Measurements from ENCODE around the gene ZDHHC19.

ZDHHC19 gene

DNA sequence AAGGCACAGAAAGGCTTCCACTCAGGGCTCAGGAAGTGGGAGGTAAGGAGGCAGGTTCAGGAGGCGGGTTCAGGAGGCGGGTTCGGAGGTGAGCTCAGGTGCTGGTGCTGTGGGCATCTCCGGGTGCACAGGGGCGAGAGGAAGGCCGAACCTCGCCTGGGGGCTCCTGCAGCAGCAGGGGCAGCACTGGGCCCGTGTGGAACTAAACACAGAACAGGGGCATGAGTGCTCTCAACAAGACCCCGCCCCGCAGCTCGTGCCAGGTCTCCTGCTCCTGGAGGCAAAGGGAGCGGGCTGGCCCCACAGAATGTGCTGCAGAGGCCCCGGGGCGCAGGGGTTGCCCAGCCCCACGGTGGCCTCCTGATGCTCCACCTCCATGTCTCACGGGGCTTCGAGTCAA lies 13.7 kb downstream of the ZDHHC19 start:
- POLR2A ChIA-PET = no interaction called here
- CTCF ChIA-PET = interaction anchor here (0.6 to 4.7 kb wide), 7 partner anchors 11 to 321 kb away, joined by 3 to 60 read pairs (median 5); no protein-coding TSS in a partner anchor

DNA sequence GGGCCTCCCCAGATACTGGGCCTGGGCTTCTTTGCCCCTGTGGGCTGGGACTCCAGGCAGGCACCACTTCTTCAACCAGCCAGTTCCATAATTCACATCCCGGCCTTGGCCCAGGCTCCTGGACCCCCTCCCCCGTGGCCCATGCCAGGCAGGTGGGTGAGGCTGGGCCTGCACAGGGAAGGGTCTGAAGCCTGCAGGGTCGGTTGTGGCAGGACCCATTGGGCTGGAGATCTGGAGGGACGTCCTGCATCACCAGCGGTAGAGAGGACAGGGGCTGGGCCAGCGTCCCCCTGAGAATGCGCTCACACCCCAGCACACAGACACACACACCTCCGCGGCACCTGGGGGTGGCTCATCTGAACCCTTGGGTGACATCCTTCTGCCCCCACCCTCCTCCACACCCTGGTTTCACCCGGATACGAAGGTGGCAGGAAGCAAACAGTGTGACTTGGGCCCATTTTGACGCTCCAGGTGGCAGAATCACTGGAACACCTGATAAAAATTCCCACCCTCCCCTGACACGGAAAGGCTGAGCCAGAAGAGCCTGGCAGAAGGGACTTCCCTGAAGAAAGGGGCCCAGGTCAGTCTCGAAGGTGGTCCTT lies 15.4 kb downstream of the ZDHHC19 start:
- H3K27ac ChIP-seq (ENCODE audit: extremely low read depth, low read depth, low read length) = no peak overlapping the region
- no peaks in the 10 kb centered on the region for H3K4me1 ChIP-seq (ENCODE audit: control insufficient read depth, insufficient read depth, low read length)
- POLR2A ChIA-PET = interaction anchor here (0.5 kb wide), 1 partner anchor 123 kb away, joined by 3 read pairs; no protein-coding TSS in a partner anchor
- no peaks in the 10 kb centered on the region for H3K36me3 ChIP-seq (ENCODE audit: control insufficient read depth in 2 of 2, insufficient read depth in 1 of 2, low read length in 2 of 2)
- H3K4me3 ChIP-seq (ENCODE audit: low read depth, low read length) = no peak overlapping the region
- TF ChIP-seq, protein P1, sequence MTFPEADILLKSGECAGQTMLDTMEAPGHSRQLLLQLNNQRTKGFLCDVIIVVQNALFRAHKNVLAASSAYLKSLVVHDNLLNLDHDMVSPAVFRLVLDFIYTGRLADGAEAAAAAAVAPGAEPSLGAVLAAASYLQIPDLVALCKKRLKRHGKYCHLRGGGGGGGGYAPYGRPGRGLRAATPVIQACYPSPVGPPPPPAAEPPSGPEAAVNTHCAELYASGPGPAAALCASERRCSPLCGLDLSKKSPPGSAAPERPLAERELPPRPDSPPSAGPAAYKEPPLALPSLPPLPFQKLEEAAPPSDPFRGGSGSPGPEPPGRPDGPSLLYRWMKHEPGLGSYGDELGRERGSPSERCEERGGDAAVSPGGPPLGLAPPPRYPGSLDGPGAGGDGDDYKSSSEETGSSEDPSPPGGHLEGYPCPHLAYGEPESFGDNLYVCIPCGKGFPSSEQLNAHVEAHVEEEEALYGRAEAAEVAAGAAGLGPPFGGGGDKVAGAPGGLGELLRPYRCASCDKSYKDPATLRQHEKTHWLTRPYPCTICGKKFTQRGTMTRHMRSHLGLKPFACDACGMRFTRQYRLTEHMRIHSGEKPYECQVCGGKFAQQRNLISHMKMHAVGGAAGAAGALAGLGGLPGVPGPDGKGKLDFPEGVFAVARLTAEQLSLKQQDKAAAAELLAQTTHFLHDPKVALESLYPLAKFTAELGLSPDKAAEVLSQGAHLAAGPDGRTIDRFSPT (tag by site-specific recombination; IDR thresholded peaks at IDR 0.05) = no peak
- no peak for TF ChIP-seq ZNF132 (tag by site-specific recombination; IDR thresholded peaks at IDR 0.05; ENCODE audit: borderline replicate concordance)
- TF ChIP-seq ZNF24 (tag by site-specific recombination; IDR thresholded peaks at IDR 0.05) = no peak
- TF ChIP-seq, protein P2, sequence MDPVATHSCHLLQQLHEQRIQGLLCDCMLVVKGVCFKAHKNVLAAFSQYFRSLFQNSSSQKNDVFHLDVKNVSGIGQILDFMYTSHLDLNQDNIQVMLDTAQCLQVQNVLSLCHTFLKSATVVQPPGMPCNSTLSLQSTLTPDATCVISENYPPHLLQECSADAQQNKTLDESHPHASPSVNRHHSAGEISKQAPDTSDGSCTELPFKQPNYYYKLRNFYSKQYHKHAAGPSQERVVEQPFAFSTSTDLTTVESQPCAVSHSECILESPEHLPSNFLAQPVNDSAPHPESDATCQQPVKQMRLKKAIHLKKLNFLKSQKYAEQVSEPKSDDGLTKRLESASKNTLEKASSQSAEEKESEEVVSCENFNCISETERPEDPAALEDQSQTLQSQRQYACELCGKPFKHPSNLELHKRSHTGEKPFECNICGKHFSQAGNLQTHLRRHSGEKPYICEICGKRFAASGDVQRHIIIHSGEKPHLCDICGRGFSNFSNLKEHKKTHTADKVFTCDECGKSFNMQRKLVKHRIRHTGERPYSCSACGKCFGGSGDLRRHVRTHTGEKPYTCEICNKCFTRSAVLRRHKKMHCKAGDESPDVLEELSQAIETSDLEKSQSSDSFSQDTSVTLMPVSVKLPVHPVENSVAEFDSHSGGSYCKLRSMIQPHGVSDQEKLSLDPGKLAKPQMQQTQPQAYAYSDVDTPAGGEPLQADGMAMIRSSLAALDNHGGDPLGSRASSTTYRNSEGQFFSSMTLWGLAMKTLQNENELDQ (tag by site-specific recombination; IDR thresholded peaks at IDR 0.05; ENCODE audit: low read depth) = no peak
- no peak for TF ChIP-seq ZNF350 (tag by site-specific recombination; IDR thresholded peaks at IDR 0.05)
- TF ChIP-seq ZNF707 (tag by site-specific recombination; IDR thresholded peaks at IDR 0.05) = no peak
- no peak for TF ChIP-seq ZNF354C (tag by site-specific recombination; IDR thresholded peaks at IDR 0.05; ENCODE audit: borderline replicate concordance, low read depth)
- TF ChIP-seq ZNF501 (tag by site-specific recombination; IDR thresholded peaks at IDR 0.05) = no peak
- TF ChIP-seq, protein P3, sequence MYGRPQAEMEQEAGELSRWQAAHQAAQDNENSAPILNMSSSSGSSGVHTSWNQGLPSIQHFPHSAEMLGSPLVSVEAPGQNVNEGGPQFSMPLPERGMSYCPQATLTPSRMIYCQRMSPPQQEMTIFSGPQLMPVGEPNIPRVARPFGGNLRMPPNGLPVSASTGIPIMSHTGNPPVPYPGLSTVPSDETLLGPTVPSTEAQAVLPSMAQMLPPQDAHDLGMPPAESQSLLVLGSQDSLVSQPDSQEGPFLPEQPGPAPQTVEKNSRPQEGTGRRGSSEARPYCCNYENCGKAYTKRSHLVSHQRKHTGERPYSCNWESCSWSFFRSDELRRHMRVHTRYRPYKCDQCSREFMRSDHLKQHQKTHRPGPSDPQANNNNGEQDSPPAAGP (tag by site-specific recombination; IDR thresholded peaks at IDR 0.05) = no peak
- no peak for TF ChIP-seq ZNF433 (tag by site-specific recombination; IDR thresholded peaks at IDR 0.05; ENCODE audit: low read depth)
- TF ChIP-seq ZNF621 (tag by site-specific recombination; IDR thresholded peaks at IDR 0.05) = no peak
- no peak for TF ChIP-seq ZNF221 (tag by site-specific recombination; IDR thresholded peaks at IDR 0.05; ENCODE audit: borderline replicate concordance)
- no peak for TF ChIP-seq GLI2 (tag by site-specific recombination; IDR thresholded peaks at IDR 0.05; ENCODE audit: borderline replicate concordance, low read depth)
- TF ChIP-seq ZNF624 (tag by site-specific recombination; IDR thresholded peaks at IDR 0.05) = no peak
- TF ChIP-seq SCRT1 (tag by site-specific recombination; IDR thresholded peaks at IDR 0.05; ENCODE audit: borderline replicate concordance) = no peak
- no peak for TF ChIP-seq ZNF701 (tag by site-specific recombination; IDR thresholded peaks at IDR 0.05)
- TF ChIP-seq ZNF114 (tag by site-specific recombination; IDR thresholded peaks at IDR 0.05) = no peak
- TF ChIP-seq, protein P4, sequence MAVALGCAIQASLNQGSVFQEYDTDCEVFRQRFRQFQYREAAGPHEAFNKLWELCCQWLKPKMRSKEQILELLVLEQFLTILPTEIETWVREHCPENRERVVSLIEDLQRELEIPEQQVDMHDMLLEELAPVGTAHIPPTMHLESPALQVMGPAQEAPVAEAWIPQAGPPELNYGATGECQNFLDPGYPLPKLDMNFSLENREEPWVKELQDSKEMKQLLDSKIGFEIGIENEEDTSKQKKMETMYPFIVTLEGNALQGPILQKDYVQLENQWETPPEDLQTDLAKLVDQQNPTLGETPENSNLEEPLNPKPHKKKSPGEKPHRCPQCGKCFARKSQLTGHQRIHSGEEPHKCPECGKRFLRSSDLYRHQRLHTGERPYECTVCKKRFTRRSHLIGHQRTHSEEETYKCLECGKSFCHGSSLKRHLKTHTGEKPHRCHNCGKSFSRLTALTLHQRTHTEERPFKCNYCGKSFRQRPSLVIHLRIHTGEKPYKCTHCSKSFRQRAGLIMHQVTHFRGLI (tag by site-specific recombination; IDR thresholded peaks at IDR 0.05) = no peak
- no peaks in the 10 kb centered on the region for H3K9me3 ChIP-seq (ENCODE audit: control insufficient read depth, insufficient read depth, low read depth, low read length)
- CTCF ChIA-PET = interaction anchor here (0.6 to 4.7 kb wide), 7 partner anchors 9 to 262 kb away, joined by 3 to 60 read pairs (median 5); no protein-coding TSS in a partner anchor

More for the DNA sequence above, 13.7 kb downstream of the ZDHHC19 start:
- Histone ChIP-seq H3K36me3 (ENCODE audit: control insufficient read depth in 2 of 2, insufficient read depth in 1 of 2, low read length in 2 of 2) (no peaks in the 10 kb centered on the region), H3K4me3 (ENCODE audit: low read depth, low read length) (no peak overlapping the region), H3K27ac (ENCODE audit: extremely low read depth, low read depth, low read length) (no peak overlapping the region), H3K4me1 (ENCODE audit: control insufficient read depth, insufficient read depth, low read length) (no peaks in the 10 kb centered on the region), H3K9me3 (ENCODE audit: control insufficient read depth, insufficient read depth, low read depth, low read length) (no peaks in the 10 kb centered on the region)
- TF ChIP-seq SP2 (tag by site-specific recombination; IDR thresholded peaks at IDR 0.05) = peak; percentile 43
- TF ChIP-seq, protein P5, sequence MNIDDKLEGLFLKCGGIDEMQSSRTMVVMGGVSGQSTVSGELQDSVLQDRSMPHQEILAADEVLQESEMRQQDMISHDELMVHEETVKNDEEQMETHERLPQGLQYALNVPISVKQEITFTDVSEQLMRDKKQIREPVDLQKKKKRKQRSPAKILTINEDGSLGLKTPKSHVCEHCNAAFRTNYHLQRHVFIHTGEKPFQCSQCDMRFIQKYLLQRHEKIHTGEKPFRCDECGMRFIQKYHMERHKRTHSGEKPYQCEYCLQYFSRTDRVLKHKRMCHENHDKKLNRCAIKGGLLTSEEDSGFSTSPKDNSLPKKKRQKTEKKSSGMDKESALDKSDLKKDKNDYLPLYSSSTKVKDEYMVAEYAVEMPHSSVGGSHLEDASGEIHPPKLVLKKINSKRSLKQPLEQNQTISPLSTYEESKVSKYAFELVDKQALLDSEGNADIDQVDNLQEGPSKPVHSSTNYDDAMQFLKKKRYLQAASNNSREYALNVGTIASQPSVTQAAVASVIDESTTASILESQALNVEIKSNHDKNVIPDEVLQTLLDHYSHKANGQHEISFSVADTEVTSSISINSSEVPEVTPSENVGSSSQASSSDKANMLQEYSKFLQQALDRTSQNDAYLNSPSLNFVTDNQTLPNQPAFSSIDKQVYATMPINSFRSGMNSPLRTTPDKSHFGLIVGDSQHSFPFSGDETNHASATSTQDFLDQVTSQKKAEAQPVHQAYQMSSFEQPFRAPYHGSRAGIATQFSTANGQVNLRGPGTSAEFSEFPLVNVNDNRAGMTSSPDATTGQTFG (tag by site-specific recombination; IDR thresholded peaks at IDR 0.05; ENCODE audit: borderline replicate concordance) = no peak

All from HEK293 (cell line).